ENCODE measurements around the gene IL17RA. TPM values are rescaled to one million over a fixed set of nuclear protein-coding genes. Genes with fewer than 3 reads are reported as not detected.

IL17RA gene
- total RNA-seq, 3 donors from 2014 or later = 13.8 to 25.3 (median 17.7) TPM

DNA sequence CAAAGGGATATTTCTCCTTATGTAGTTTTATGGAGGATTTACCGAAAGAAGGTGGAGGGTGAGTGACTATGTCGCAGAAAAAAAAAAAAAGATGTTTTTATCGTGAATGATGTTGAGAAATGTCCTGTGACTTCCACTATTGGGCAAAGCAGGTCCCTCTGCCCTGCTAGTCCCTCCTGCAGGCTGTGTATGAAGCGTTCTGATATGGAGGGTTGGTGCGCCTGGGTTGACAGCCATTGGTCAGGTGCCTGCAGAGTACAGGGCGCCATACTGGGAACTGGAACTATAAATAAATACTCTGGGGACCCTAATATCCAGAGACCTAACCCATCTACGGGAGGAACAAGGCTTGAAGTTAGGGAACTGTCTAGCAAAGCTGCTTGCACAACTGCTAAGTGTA, 1.5 kb downstream of the IL17RA start:
- no peaks in the 10 kb centered on the region for H3K36me3 ChIP-seq
- H3K27me3 ChIP-seq = no peaks in the 10 kb centered on the region
- H3K4me1 ChIP-seq = peaks cover 3 to 5% of the 10 kb centered on the region in 2 donors
- H3K9me3 ChIP-seq = no peaks in the 10 kb centered on the region
- H3K27ac ChIP-seq = no peak overlapping the region
- DNase-seq (ENCODE audit: low spot score in 2 of 2) = no peak
- peak overlapping the region; percentile 90 to 100 (median 95) for H3K4me3 ChIP-seq
- TF ChIP-seq POLR2A (IDR thresholded peaks at IDR 0.05) = no peak
- TF ChIP-seq, protein P1, sequence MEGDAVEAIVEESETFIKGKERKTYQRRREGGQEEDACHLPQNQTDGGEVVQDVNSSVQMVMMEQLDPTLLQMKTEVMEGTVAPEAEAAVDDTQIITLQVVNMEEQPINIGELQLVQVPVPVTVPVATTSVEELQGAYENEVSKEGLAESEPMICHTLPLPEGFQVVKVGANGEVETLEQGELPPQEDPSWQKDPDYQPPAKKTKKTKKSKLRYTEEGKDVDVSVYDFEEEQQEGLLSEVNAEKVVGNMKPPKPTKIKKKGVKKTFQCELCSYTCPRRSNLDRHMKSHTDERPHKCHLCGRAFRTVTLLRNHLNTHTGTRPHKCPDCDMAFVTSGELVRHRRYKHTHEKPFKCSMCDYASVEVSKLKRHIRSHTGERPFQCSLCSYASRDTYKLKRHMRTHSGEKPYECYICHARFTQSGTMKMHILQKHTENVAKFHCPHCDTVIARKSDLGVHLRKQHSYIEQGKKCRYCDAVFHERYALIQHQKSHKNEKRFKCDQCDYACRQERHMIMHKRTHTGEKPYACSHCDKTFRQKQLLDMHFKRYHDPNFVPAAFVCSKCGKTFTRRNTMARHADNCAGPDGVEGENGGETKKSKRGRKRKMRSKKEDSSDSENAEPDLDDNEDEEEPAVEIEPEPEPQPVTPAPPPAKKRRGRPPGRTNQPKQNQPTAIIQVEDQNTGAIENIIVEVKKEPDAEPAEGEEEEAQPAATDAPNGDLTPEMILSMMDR (IDR thresholded peaks at IDR 0.05) = no peak
- TF ChIP-seq POLR2AphosphoS5 (IDR thresholded peaks at IDR 0.05) = no peak
- intact Hi-C loops (cut with DNase I; ENCODE audit: low total_unique reads) = no loop called here

DNA sequence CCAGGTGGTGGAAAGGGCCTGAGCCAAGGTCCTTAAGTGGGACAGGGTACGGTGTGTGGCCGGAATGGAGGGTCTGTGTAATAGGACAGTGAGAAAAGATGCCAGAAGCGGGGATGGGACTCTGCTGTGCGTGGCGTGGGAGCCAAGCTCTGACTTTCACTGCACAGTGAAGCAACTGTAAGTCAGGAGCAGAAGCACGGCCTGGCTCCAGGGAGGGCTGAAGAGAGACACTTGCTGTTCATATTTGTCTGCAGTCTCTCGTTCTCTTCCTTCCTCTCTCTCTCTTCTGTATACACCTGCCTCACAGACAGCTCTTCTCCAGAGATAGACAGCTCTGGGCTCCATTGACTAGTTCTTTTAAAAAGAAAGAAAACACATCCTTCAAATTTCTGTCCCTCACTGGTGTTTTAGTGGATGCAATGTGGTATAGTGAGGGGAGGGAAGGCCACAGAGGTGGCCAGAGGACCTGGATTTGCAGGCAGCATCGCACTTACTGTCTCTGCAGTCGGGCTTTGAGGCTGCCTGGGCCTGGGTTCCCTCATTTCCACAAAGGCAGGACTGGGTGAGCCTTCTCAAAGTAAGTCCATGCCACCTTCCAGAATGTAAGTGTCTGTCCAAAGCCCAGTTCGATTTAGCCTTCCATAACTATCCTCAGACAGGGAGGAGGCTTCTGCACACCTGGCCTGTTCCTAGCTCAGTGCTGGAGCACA, 2.1 kb downstream of the IL17RA start:
- no peaks in the 10 kb centered on the region for H3K36me3 ChIP-seq
- H3K4me3 ChIP-seq = peak overlapping the region in 2 of 3 donors; percentile 95 to 100
- peaks cover 3 to 5% of the 10 kb centered on the region in 2 donors for H3K4me1 ChIP-seq
- H3K27ac ChIP-seq = no peak overlapping the region
- DNase-seq (ENCODE audit: low spot score in 2 of 2) = no peak
- intact Hi-C loops (cut with DNase I; ENCODE audit: low total_unique reads) = no loop called here
- H3K27me3 ChIP-seq = no peaks in the 10 kb centered on the region
- H3K9me3 ChIP-seq = no peaks in the 10 kb centered on the region
- TF ChIP-seq, protein P1 (IDR thresholded peaks at IDR 0.05) = no peak
- no peak for TF ChIP-seq POLR2AphosphoS5 (IDR thresholded peaks at IDR 0.05)
- TF ChIP-seq POLR2A (IDR thresholded peaks at IDR 0.05) = no peak

DNA sequence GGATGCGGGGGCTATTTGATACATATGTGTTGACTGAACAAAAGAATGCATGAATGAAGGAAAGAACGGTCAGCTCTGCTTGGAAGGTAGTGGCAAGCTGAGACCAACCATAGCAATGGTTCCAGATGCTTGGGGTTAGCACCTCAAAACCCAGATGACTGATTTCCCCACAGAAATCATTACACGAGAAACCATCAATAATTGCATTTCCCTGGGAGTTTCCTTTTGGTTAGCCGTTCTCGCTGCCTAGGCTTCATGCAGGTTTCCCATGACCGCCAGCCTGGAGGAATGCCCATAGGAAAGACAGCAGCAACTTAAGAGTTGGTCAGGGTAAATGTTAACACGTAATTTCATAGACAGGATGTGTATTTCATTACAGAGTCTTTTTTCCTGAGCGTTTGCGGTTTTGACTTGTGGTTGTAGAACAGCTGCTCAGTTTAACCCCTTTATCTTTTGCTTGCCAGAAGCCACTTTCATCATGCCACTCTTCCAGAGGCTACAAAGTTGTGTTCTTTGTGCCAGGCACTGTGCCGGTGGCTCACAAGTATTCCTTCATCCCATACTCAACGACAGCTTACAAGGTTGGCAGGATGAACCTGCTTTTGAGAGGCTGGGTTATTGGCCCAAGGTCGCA, 2.8 kb downstream of the IL17RA start:
- no peaks in the 10 kb centered on the region for H3K27me3 ChIP-seq
- intact Hi-C loops (cut with DNase I; ENCODE audit: low total_unique reads) = no loop called here
- no peak overlapping the region for H3K27ac ChIP-seq
- peaks cover 3 to 5% of the 10 kb centered on the region in 2 donors for H3K4me1 ChIP-seq
- no peaks in the 10 kb centered on the region for H3K9me3 ChIP-seq
- H3K4me3 ChIP-seq = peak overlapping the region in 1 of 3 donors; percentile 100
- no peaks in the 10 kb centered on the region for H3K36me3 ChIP-seq
- no peak for DNase-seq (ENCODE audit: low spot score in 2 of 2)
- TF ChIP-seq POLR2AphosphoS5 (IDR thresholded peaks at IDR 0.05) (no peak), POLR2A (IDR thresholded peaks at IDR 0.05) (no peak)
- TF ChIP-seq, protein P1 (IDR thresholded peaks at IDR 0.05) = no peak

DNA sequence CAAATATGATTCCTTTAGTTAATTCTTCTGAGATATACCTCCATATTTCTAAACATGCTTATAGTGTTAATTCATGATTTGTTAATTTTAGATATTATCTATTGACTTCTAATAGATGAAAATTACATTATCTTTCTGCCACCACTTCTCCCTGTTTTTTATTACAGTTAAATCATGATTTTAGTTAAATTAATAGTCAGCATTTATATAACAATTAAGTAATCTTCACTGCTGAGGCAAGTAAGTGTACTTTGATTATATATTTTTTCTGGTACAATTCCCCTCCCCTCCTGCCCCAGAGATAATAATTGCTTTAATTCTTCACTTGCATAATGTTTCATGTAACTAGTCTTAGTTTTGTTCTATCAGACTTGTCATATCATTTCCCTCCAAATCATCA, 5.8 kb downstream of the IL17RA start:
- Histone ChIP-seq H3K4me1 (peaks cover 0 to 5% of the 10 kb centered on the region in 2 donors), H3K4me3 (no peak overlapping the region), H3K27me3 (no peaks in the 10 kb centered on the region), H3K9me3 (no peaks in the 10 kb centered on the region), H3K36me3 (no peaks in the 10 kb centered on the region), H3K27ac (no peak overlapping the region)
- intact Hi-C loops (cut with DNase I; ENCODE audit: low total_unique reads) = no loop called here
- no peak for DNase-seq (ENCODE audit: low spot score in 2 of 2)
- no peak for TF ChIP-seq POLR2AphosphoS5 (IDR thresholded peaks at IDR 0.05)
- no peak for TF ChIP-seq POLR2A (IDR thresholded peaks at IDR 0.05)
- TF ChIP-seq, protein P1 (IDR thresholded peaks at IDR 0.05) = no peak

DNA sequence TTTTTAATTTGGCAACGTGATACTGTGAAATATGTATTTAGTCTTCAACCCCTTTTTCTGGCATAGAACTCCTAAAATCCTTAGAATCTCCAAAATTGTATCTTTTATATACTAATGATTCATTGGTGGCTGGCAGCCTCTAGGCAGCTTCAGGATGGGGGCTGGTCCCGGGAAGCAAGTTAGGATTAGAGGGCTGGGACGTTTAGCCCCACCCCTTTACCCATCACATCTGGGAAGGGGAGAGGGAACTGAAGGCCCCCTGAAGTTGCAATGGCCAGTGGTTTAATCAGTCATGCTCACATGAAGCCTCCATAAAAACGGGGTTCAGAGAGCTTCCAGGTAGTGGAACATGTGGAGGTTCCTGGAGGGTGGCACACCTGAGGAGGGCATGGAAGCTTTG, 7.1 kb downstream of the IL17RA start:
- Histone ChIP-seq H3K9me3 (no peaks in the 10 kb centered on the region), H3K36me3 (no peaks in the 10 kb centered on the region), H3K4me3 (no peak overlapping the region), H3K4me1 (no peaks in the 10 kb centered on the region), H3K27ac (no peak overlapping the region), H3K27me3 (no peaks in the 10 kb centered on the region)
- intact Hi-C loops (cut with DNase I; ENCODE audit: low total_unique reads) = no loop called here
- TF ChIP-seq POLR2A (IDR thresholded peaks at IDR 0.05) = no peak
- TF ChIP-seq POLR2AphosphoS5 (IDR thresholded peaks at IDR 0.05) = no peak
- TF ChIP-seq, protein P1 (IDR thresholded peaks at IDR 0.05) = no peak
- DNase-seq (ENCODE audit: low spot score in 2 of 2) = no peak
